22Rv1 (cell line): ENCODE data around the gene GMDS.

Source experiments
- ZFX ChIP-seq: fragments of 450-650 bp; IDR thresholded peaks from 2 replicates; pipeline ENCODE4 v1.6.1; 2017; ENCODE audit warnings: antibody characterized with exemption, borderline replicate concordance
- TF ChIP-seq, protein P1 (sequence below): fragments of 450-650 bp; IDR thresholded peaks from 2 replicates; pipeline ENCODE4 v1.5.1; 2017; ENCODE audit warnings: mild to moderate bottlenecking

GRCh38 chr6:1809291-1809988 is 436.0 kb downstream of the GMDS start:
- TF ChIP-seq, protein P1, sequence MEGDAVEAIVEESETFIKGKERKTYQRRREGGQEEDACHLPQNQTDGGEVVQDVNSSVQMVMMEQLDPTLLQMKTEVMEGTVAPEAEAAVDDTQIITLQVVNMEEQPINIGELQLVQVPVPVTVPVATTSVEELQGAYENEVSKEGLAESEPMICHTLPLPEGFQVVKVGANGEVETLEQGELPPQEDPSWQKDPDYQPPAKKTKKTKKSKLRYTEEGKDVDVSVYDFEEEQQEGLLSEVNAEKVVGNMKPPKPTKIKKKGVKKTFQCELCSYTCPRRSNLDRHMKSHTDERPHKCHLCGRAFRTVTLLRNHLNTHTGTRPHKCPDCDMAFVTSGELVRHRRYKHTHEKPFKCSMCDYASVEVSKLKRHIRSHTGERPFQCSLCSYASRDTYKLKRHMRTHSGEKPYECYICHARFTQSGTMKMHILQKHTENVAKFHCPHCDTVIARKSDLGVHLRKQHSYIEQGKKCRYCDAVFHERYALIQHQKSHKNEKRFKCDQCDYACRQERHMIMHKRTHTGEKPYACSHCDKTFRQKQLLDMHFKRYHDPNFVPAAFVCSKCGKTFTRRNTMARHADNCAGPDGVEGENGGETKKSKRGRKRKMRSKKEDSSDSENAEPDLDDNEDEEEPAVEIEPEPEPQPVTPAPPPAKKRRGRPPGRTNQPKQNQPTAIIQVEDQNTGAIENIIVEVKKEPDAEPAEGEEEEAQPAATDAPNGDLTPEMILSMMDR, result no peak
- no peak for TF ChIP-seq ZFX
